Thoracic aorta (tissue), 2 donors: ENCODE results near the gene SNN. TPM values are rescaled to one million over a fixed set of nuclear protein-coding genes. Genes with fewer than 3 reads are reported as not detected.

Source experiments
- ATAC-seq: fragments of 150-250 bp; one replicate; pipeline ENCODE4 v1.8.0; 2017; ENCODE audit warnings: low read depth; ENCODE audit not compliant: insufficient number of reproducible peaks, low FRiP score
- DNase-seq: peaks from one replicate; pipeline ENCODE4 v3.0.0-alpha.2; 2020; ENCODE audit warnings: low spot score
- H3K27ac ChIP-seq, 2 donors: fragments of 200-600 bp; sonication (generic); 1 replicate in 1 of 2; 2 replicates in 1 of 2; pipeline ENCODE4 v1.5.1; 2016; ENCODE audit warnings: mild to moderate bottlenecking in 2 of 2, moderate library complexity in 2 of 2
- H3K27me3 ChIP-seq: fragments of 200-600 bp; sonication (generic); replicated peaks from 2 replicates; pipeline ENCODE4 v1.6.0; 2016; ENCODE audit warnings: mild to moderate bottlenecking; ENCODE audit not compliant: insufficient read depth
- H3K36me3 ChIP-seq: fragments of 200-600 bp; sonication (generic); one replicate; pipeline ENCODE4 v1.5.1; 2016
- H3K4me1 ChIP-seq, 2 donors: fragments of 200-600 bp; sonication (generic); 1 replicate in 1 of 2; 2 replicates in 1 of 2; pipeline versions ENCODE4 v1.5.1 to v1.6.0; 2016; ENCODE audit warnings: low read depth in 2 of 2, mild to moderate bottlenecking in 1 of 2; ENCODE audit not compliant: control insufficient read depth in 1 of 2
- H3K4me3 ChIP-seq: fragments of 200-600 bp; sonication (generic); 2 replicates; pipeline ENCODE4 v1.5.1; 2016; ENCODE audit warnings: mild to moderate bottlenecking
- H3K9me3 ChIP-seq: fragments of 200-600 bp; sonication (generic); 2 replicates; pipeline ENCODE4 v1.5.1; 2016
- CTCF ChIP-seq: fragments of 200-600 bp; sonication (generic); IDR thresholded peaks from one replicate; pipeline ENCODE4 v1.5.1; 2019; ENCODE audit warnings: antibody characterized with exemption
- total RNA-seq, 2 donors: library from RNA; depleted of rRNA; stranded (reverse); fragments of >200 nt; gene quantifications; one replicate each; pipeline versions ENCODE4 v1.1.0 to v1.2.3, GENCODE V29; 2016

SNN gene
- total RNA-seq, 2 donors from 2014 or later, result 14.6 to 21.4 TPM

- peaks cover 20% of the 10 kb centered on the region for H3K36me3 ChIP-seq
These were observed 6.7 kb downstream of the SNN start for GRCh38 chr16:11674818-11675560.

GRCh38 chr16:11675561-11676511 is 7.6 kb downstream of the SNN start:
- H3K4me3 ChIP-seq, result no peak overlapping the region
- no peaks in the 10 kb centered on the region for H3K27me3 ChIP-seq
- ATAC-seq, result no peak
- peaks cover 20% of the 10 kb centered on the region for H3K36me3 ChIP-seq
- TF ChIP-seq CTCF, result no peak
- no peak overlapping the region for H3K27ac ChIP-seq
- H3K9me3 ChIP-seq, result no peaks in the 10 kb centered on the region
- no peak for DNase-seq
- H3K4me1 ChIP-seq, result peaks cover 15 to 41% of the 10 kb centered on the region in 2 donors

More at GRCh38 chr16:11674818-11675560, 6.7 kb downstream of the SNN start:
- H3K4me1 ChIP-seq, result peaks cover 19 to 49% of the 10 kb centered on the region in 2 donors
- ATAC-seq (no peak), DNase-seq (no peak)
- H3K9me3 ChIP-seq, result no peaks in the 10 kb centered on the region
- no peaks in the 10 kb centered on the region for H3K27me3 ChIP-seq
- H3K27ac ChIP-seq, result no peak overlapping the region
- H3K4me3 ChIP-seq, result no peak overlapping the region
- TF ChIP-seq CTCF, result no peak

GRCh38 chr16:11676799-11677198 is 8.5 kb downstream of the SNN start:
- Histone ChIP-seq H3K4me1 (peaks cover 19 to 36% of the 10 kb centered on the region in 2 donors), H3K4me3 (no peak overlapping the region), H3K36me3 (peaks cover 20% of the 10 kb centered on the region), H3K27me3 (no peaks in the 10 kb centered on the region), H3K27ac (no peak overlapping the region), H3K9me3 (no peaks in the 10 kb centered on the region)
- no peak for TF ChIP-seq CTCF
- no peak for ATAC-seq
- DNase-seq, result no peak

- Histone ChIP-seq H3K4me1 (peaks cover 20 to 36% of the 10 kb centered on the region in 2 donors), H3K36me3 (peaks cover 20% of the 10 kb centered on the region), H3K27me3 (no peaks in the 10 kb centered on the region), H3K9me3 (no peaks in the 10 kb centered on the region), H3K27ac (peak overlapping the region in 1 of 2 donors; percentile 27), H3K4me3 (no peak overlapping the region)
- no peak for TF ChIP-seq CTCF
- DNase-seq (no peak), ATAC-seq (no peak)
These were observed 9.2 kb downstream of the SNN start for GRCh38 chr16:11677451-11677951.
